GM20431 (cell line): Measurements from ENCODE around the gene SNX3.
"Not testable (repeated sequence)": the region's sequence is repeated elsewhere in the genome, so short reads cannot be mapped to it uniquely, and the experiment has no call there.

ENCODE experiments used
- in situ Hi-C: fragments of 300-500 bp; cut with MseI, MboI; formaldehyde crosslinking; loops from one replicate; pipeline ENCODE4 v1.15.0; 2020; ENCODE audit warnings: low sequenced_read_pairs; ENCODE audit not compliant: unreplicated experiment

Gene SNX3

DNA sequence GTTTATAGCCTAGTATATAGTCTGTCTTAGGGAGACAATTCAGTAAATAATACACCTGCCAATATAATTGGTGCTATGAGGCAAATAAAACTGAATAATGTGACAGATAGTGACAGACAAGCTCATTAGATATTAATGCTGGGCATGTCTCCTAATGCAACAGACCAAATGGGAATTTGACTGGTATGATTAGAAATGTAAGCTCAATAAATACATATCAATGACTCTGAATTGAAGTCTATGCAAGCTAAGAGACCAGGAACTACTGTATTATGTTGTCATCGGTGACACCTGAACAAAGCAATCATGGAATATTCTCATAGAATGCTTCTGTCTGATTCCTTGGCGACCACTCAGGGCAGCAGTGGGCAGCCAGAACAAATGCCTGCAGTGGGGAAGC is 2.5 kb upstream of the SNX3 start:
- in situ Hi-C loops, result no loop called here

- in situ Hi-C loops, result no loop called here
Measured at GRCh38 chr6:108260126-108260808, 573 bp downstream of the SNX3 start.

- in situ Hi-C loops, result no loop called here
Measured at GRCh38 chr6:108254433-108255410, 6.1 kb downstream of the SNX3 start.

DNA sequence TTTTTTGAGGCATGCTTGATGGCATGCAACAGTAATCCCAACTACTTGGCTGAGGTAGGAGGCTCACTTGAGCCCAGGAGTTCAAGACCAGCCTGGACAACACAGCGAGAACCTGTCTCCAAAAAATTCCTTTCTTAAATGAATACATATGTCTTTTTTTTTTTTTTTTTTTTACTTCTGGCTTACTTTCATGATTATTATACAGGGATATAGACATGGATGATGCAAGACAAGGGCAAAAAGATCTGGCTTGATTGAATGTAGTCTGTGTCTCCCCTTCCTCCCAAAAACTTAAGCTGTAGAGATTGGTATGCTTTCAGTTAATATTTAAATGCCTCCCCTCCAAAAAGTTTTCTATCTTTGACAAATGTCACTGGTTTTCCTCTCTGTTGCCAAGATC is 7.6 kb downstream of the SNX3 start:
- in situ Hi-C loops, result no loop called here

- in situ Hi-C loops, result no loop called here
Measured at GRCh38 chr6:108252055-108252454, 8.8 kb downstream of the SNX3 start.

- in situ Hi-C loops, result no loop called here
Measured at GRCh38 chr6:108251252-108251651, 9.6 kb downstream of the SNX3 start.

- in situ Hi-C loops, result no loop called here
Measured at GRCh38 chr6:108250240-108250866, 10.5 kb downstream of the SNX3 start.

- in situ Hi-C loops, result no loop called here
Measured at GRCh38 chr6:108247965-108248536, 12.8 kb downstream of the SNX3 start.

DNA sequence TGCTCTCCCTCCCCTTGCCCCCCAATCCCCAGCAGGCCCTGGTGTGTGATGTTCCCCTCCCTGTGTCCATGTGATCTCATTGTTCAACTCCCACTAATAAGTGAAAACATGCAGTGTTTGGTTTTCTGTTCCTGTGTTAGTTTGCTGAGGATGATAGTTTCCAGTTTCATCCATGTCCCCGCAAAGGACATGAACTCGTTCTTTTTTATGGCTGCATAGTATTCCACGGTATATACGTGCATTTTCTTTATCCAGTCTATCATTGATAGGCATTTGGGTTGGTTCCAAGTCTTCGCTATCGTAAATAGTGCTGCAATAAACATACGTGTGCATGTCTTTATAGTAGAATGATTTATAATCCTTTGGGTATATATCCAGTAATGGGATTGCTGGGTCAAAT is 15.7 kb downstream of the SNX3 start:
- in situ Hi-C loops, result not testable (repeated sequence)

GRCh38 chr6:108243836-108244235 is 17.0 kb downstream of the SNX3 start:
- in situ Hi-C loops, result no loop called here

DNA sequence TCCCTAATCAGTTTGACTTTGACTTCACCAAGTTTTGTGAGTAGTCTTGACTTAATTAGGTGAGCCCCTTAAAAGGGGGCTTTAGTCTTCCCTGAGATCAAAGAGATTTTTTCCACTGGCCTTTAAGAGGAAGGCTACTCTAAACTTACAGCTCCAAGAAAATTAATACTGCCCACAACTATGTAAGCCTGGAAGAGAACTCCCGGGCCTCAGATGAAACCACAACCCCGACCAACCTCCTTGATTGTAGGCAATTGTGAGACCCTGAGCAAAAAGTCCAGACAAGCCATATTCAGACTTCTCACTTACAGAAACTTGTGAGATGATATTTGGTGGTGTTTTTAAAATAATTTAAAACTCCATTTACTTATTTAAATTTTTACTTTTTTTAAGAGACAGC is 18.1 kb downstream of the SNX3 start:
- in situ Hi-C loops, result no loop called here

DNA sequence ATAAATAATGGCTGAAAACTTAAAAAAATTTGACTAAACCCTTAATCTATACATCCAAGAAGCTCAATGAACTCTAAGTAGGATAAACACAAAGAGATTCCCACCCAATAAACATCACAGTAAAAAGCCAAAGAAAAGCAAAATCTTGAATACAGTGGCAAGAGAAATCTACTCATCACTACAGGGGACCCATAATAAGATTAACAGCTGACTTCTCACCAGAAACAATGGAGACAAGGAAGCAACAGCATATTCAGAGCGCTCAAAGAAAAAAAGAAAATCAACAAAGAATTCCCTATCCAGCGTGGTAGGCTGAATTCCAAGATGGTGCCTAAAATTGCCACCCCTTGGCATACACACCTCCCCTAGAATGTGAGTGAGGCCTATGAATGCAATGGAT is 18.6 kb downstream of the SNX3 start:
- in situ Hi-C loops, result no loop called here

- in situ Hi-C loops, result no loop called here
Measured at GRCh38 chr6:108238322-108238721, 22.5 kb downstream of the SNX3 start.

DNA sequence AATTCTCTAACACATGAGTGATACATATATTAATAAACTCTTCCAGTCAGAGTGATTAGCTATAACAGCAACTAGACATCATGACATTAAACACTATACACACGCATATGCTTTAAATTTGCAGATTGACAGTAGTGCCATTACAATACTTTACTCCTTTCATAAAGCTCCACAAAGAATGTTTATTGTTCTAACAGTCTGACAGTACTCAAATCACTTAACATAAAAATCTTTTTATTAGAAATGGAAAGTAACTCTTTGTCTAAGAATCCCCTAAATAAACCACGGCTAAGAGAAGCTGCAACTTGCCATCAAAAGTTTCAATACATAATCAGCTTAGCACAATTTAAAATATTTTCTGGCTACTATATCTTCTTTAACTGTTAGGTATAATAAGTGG is 24.0 kb downstream of the SNX3 start:
- in situ Hi-C loops, result no loop called here

- in situ Hi-C loops, result no loop called here
Measured at GRCh38 chr6:108235127-108235526, 25.7 kb downstream of the SNX3 start.

- in situ Hi-C loops, result no loop called here
Measured at GRCh38 chr6:108228416-108228815, 32.4 kb downstream of the SNX3 start.

DNA sequence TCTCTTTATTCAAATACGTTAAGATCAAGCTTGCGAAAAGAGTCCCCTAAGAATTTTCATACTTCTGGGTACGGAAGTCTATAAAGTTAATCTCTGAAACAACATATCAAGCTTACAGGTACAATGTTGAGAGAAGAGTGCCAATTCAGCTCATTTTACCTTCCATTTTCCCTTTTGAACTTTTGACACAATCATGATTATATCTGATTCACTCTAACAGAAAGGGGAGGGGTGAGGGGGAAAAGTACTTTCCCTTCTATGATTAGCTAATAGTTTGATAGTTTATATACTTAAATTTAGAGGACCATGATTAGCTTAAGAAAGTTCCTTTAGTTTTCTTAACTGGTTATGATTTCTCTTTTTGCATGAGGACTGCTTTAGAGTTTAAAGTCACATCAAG is 33.5 kb downstream of the SNX3 start:
- in situ Hi-C loops, result no loop called here

DNA sequence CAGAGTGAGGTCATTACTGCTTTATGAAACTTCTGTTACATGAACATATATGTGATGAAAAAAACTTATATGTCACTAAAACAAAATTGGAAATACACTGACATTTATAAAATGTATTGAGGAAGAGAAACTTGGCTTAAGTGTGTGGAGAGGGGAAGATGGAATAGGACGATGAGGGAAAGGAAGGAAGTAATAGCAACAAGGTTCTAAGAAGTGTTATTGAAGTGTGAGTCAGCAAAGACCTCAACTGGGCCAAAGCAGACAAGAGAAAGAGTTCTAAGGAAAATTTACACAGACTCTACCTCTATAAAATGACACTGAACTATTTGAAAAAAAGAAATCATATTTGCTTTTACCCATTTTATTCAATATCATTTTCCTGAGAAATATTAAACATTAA is 38.3 kb downstream of the SNX3 start:
- in situ Hi-C loops, result no loop called here

GRCh38 chr6:108222064-108222463 is 38.8 kb downstream of the SNX3 start:
- in situ Hi-C loops, result no loop called here

DNA sequence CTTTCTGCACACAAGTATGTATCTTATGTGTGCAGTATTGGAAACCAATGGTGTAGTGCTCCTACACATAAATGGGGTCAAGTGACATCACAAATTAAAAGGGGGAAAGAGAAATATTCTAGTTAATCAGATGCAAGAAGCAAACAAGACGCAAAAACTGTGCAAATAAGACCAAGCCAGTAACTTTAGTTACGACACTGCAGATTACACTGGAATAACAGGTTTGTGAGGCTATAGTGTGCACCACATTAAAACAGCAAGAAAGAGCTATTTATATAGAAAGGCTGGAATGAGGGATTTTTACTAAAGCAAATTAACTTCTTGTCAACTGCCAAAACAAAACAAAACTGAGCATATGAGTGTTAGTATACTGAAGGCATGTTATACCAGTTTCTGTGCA is 49.2 kb downstream of the SNX3 start:
- in situ Hi-C loops, result no loop called here

DNA sequence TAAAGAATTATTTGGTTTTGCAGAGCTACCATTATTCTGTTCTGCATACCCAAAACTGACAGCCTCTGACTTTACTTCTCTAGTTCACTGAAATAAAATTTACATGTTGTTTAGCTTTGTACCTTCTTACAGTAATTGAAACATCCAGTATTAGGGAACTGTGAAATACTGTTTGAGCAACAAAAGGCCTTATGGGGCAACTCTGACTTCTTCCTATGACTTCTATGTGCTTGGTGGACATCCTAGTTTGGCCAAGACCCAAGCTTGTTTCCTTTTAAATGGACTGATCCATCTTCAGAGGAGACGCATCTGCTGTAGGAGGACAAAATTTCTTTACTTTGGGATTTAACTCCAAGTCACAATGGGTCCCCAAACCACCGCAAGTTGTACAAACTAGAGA is 50.3 kb downstream of the SNX3 start:
- in situ Hi-C loops, result no loop called here
